Peyer's patch (tissue), 4 donors: ENCODE measurements around the gene TANGO2. TPM values are rescaled to one million over a fixed set of nuclear protein-coding genes. Genes with fewer than 3 reads are reported as not detected.

Source experiments
- DNase-seq, 3 donors: peaks; one replicate each; pipeline ENCODE4 v3.0.0-alpha.2; 2017 to 2019
- H3K27ac ChIP-seq, 4 donors: fragments of 200-600 bp; sonication (generic); one replicate each; pipeline ENCODE4 v1.5.1; 2016 to 2019
- H3K27me3 ChIP-seq, 2 donors: fragments of 200-600 bp; sonication (generic); one replicate each; pipeline ENCODE4 v1.5.1; 2019
- H3K36me3 ChIP-seq, 3 donors: fragments of 200-600 bp; sonication (generic); one replicate each; pipeline ENCODE4 v1.5.1; 2016 to 2019
- H3K4me1 ChIP-seq, 4 donors: fragments of 200-600 bp; sonication (generic); one replicate each; pipeline ENCODE4 v1.5.1; 2016 to 2019
- H3K4me3 ChIP-seq, 4 donors: fragments of 200-600 bp; sonication (generic); 1 replicate in 3 of 4; 2 replicates in 1 of 4; pipeline ENCODE4 v1.5.1; 2016 to 2019; ENCODE audit warnings: mild to moderate bottlenecking in 1 of 4
- H3K9me3 ChIP-seq, 4 donors: fragments of 200-600 bp; sonication (generic); one replicate each; pipeline ENCODE4 v1.5.1; 2016 to 2019; ENCODE audit warnings: mild to moderate bottlenecking in 1 of 4
- CTCF ChIP-seq, 6 experiments: fragments of 450-650 bp in 4 of 6; fragments of 200-600 bp in 2 of 6; sonication (generic) in 1 of 6; IDR thresholded peaks; one replicate each; pipeline ENCODE4 v1.5.1; 2017 to 2019; ENCODE audit warnings: antibody characterized with exemption in 6 of 6, mild to moderate bottlenecking in 3 of 6, moderate library complexity in 1 of 6
- POLR2A ChIP-seq, 2 donors: fragments of 450-650 bp; IDR thresholded peaks; one replicate each; pipeline ENCODE4 v1.5.1; 2017; ENCODE audit warnings: antibody characterized with exemption in 2 of 2, mild to moderate bottlenecking in 2 of 2, moderate library complexity in 2 of 2
- total RNA-seq, 4 donors: library from RNA; depleted of rRNA; stranded (reverse); fragments of >200 nt; gene quantifications; one replicate each; pipeline ENCODE4 v1.1.0, GENCODE V29; 2016

The TANGO2 gene
- total RNA-seq, 4 donors from 2014 or later: 27.2 to 45.4 (median 41.0) TPM

GRCh38 chr22:19989725-19990067 lies 31.2 kb upstream of the TANGO2 start:
- TF ChIP-seq CTCF (IDR thresholded peaks at IDR 0.05) (no peak), POLR2A (IDR thresholded peaks at IDR 0.05) (no peak)
- no peak for DNase-seq
- H3K4me3 ChIP-seq: no peak overlapping the region
- H3K27ac ChIP-seq: no peak overlapping the region
- H3K36me3 ChIP-seq: no peaks in the 10 kb centered on the region
- H3K9me3 ChIP-seq: no peaks in the 10 kb centered on the region
- no peaks in the 10 kb centered on the region for H3K27me3 ChIP-seq
- H3K4me1 ChIP-seq: peaks cover 0 to 14% (median 8%) of the 10 kb centered on the region in 4 donors

- Histone ChIP-seq H3K9me3 (no peaks in the 10 kb centered on the region), H3K4me3 (no peak overlapping the region), H3K4me1 (peaks cover 0 to 14% (median 8%) of the 10 kb centered on the region in 4 donors), H3K36me3 (no peaks in the 10 kb centered on the region), H3K27ac (no peak overlapping the region), H3K27me3 (no peaks in the 10 kb centered on the region)
- TF ChIP-seq POLR2A (IDR thresholded peaks at IDR 0.05) (no peak), CTCF (IDR thresholded peaks at IDR 0.05) (no peak)
- DNase-seq: no peak
These were observed 30.7 kb upstream of the TANGO2 start for GRCh38 chr22:19990188-19990587.

- Histone ChIP-seq H3K27me3 (no peaks in the 10 kb centered on the region), H3K4me1 (peaks cover 0 to 10% (median 7%) of the 10 kb centered on the region in 4 donors), H3K9me3 (no peaks in the 10 kb centered on the region), H3K36me3 (no peaks in the 10 kb centered on the region), H3K27ac (no peak overlapping the region), H3K4me3 (no peak overlapping the region)
- TF ChIP-seq CTCF (IDR thresholded peaks at IDR 0.05): no peak
- no peak for TF ChIP-seq POLR2A (IDR thresholded peaks at IDR 0.05)
- no peak for DNase-seq
These were observed 30.1 kb upstream of the TANGO2 start for GRCh38 chr22:19990609-19991394.

GRCh38 chr22:19991395-19991644 lies 29.6 kb upstream of the TANGO2 start:
- peaks cover 0 to 4% (median 3%) of the 10 kb centered on the region in 4 donors for H3K4me1 ChIP-seq
- H3K27ac ChIP-seq: no peak overlapping the region
- TF ChIP-seq CTCF (IDR thresholded peaks at IDR 0.05) (no peak), POLR2A (IDR thresholded peaks at IDR 0.05) (no peak)
- no peak for DNase-seq
- H3K4me3 ChIP-seq: no peak overlapping the region
- no peaks in the 10 kb centered on the region for H3K36me3 ChIP-seq
- no peaks in the 10 kb centered on the region for H3K27me3 ChIP-seq
- no peaks in the 10 kb centered on the region for H3K9me3 ChIP-seq

- TF ChIP-seq POLR2A (IDR thresholded peaks at IDR 0.05) (no peak), CTCF (IDR thresholded peaks at IDR 0.05) (no peak)
- Histone ChIP-seq H3K36me3 (no peaks in the 10 kb centered on the region), H3K4me3 (no peak overlapping the region), H3K27ac (no peak overlapping the region), H3K27me3 (no peaks in the 10 kb centered on the region), H3K4me1 (no peaks in the 10 kb centered on the region), H3K9me3 (no peaks in the 10 kb centered on the region)
- no peak for DNase-seq
These were observed 29.1 kb upstream of the TANGO2 start for GRCh38 chr22:19991645-19992451.
